Loucy (cell line): Measurements from ENCODE around the gene MAGEA6.
"Not testable (repeated sequence)": the region's sequence is repeated elsewhere in the genome, so short reads cannot be mapped to it uniquely, and the experiment has no call there.

Source experiments
- CTCF ChIP-seq: fragments of 200-600 bp; sonication (generic); conservative IDR thresholded peaks from 2 replicates; pipeline ENCODE4 v1.5.1; 2014; ENCODE audit warnings: mild to moderate bottlenecking, antibody characterized with exemption, low read length
- EZH2phosphoT487 ChIP-seq: fragments of 200-600 bp; IDR thresholded peaks from 2 replicates; pipeline ENCODE4 v1.6.1; 2018; ENCODE audit warnings: antibody characterized with exemption, mild to moderate bottlenecking, moderate library complexity, borderline replicate concordance

GRCh38 chrX:152758918-152759317 lies 10.6 kb downstream of the MAGEA6 start, which contains the start of gene CSAG3:
- not testable (repeated sequence) for TF ChIP-seq CTCF, EZH2phosphoT487
